ENCODE data around the gene STARD13.

The STARD13 gene

GRCh38 chr13:33184530-33184929 is 101.0 kb downstream of the STARD13 start:
- TF ChIP-seq TCF12 (IDR thresholded peaks at IDR 0.05; ENCODE audit: low read depth) = no peak
- TF ChIP-seq TAF1 (IDR thresholded peaks at IDR 0.05; ENCODE audit: low read depth) = no peak

GRCh38 chr13:33184112-33184490 is 101.5 kb downstream of the STARD13 start:
- TF ChIP-seq EGR1 (IDR thresholded peaks at IDR 0.05) (no peak), CREB1 (IDR thresholded peaks at IDR 0.05; ENCODE audit: low read depth) (no peak), NFIC (IDR thresholded peaks at IDR 0.05) (no peak), CEBPB (IDR thresholded peaks at IDR 0.05) (no peak), YY1 (IDR thresholded peaks at IDR 0.05; ENCODE audit: low read depth) (no peak), RAD21 (IDR thresholded peaks at IDR 0.05; ENCODE audit: low read depth) (no peak), FOXM1 (IDR thresholded peaks at IDR 0.05; ENCODE audit: borderline replicate concordance, low read depth) (no peak), ZBTB7A (IDR thresholded peaks at IDR 0.05; ENCODE audit: low read depth) (no peak)
- TF ChIP-seq, protein P1, sequence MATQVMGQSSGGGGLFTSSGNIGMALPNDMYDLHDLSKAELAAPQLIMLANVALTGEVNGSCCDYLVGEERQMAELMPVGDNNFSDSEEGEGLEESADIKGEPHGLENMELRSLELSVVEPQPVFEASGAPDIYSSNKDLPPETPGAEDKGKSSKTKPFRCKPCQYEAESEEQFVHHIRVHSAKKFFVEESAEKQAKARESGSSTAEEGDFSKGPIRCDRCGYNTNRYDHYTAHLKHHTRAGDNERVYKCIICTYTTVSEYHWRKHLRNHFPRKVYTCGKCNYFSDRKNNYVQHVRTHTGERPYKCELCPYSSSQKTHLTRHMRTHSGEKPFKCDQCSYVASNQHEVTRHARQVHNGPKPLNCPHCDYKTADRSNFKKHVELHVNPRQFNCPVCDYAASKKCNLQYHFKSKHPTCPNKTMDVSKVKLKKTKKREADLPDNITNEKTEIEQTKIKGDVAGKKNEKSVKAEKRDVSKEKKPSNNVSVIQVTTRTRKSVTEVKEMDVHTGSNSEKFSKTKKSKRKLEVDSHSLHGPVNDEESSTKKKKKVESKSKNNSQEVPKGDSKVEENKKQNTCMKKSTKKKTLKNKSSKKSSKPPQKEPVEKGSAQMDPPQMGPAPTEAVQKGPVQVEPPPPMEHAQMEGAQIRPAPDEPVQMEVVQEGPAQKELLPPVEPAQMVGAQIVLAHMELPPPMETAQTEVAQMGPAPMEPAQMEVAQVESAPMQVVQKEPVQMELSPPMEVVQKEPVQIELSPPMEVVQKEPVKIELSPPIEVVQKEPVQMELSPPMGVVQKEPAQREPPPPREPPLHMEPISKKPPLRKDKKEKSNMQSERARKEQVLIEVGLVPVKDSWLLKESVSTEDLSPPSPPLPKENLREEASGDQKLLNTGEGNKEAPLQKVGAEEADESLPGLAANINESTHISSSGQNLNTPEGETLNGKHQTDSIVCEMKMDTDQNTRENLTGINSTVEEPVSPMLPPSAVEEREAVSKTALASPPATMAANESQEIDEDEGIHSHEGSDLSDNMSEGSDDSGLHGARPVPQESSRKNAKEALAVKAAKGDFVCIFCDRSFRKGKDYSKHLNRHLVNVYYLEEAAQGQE (IDR thresholded peaks at IDR 0.05; ENCODE audit: low read depth) = no peak

DNA sequence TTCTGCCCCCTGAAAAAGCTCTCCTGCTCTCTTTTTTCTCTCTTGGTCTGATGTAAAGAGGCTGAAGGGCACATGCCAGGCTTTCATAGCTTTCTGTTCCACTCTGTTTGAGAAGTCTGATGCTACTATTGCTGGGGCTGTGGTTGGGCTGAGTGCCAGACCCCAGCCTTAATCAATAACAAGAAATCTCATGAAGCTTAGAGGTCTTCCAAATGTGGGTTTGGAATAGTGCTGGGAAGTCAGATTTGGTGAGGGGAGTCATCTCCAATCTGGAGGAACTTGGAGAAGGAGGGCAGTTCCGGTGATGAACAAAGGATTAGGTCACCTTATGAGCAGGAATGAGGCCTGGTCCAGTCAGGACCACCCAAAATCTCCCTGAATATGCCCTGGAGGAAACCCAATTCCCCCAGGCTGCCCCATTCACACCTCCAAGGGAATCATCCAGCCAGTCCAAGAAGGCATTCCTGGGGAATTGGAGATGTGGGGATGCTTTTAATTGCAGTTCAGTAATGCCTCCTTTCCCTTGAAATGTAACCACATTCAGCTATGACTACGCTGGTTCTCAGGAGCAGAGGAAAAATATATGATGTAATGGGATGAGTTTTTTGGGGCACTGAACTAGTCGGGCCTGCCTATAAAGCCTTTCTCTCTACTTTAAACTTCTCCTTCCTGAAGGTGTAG is 102.0 kb downstream of the STARD13 start:
- TF ChIP-seq, protein P2, sequence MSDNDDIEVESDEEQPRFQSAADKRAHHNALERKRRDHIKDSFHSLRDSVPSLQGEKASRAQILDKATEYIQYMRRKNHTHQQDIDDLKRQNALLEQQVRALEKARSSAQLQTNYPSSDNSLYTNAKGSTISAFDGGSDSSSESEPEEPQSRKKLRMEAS (IDR thresholded peaks at IDR 0.05) = no peak
- TF ChIP-seq NFIC (IDR thresholded peaks at IDR 0.05) (no peak), ZBTB7A (IDR thresholded peaks at IDR 0.05; ENCODE audit: low read depth) (no peak), TEAD4 (IDR thresholded peaks at IDR 0.05) (no peak), RAD21 (IDR thresholded peaks at IDR 0.05; ENCODE audit: low read depth) (no peak), TAF1 (IDR thresholded peaks at IDR 0.05; ENCODE audit: low read depth) (no peak), CREB1 (IDR thresholded peaks at IDR 0.05; ENCODE audit: low read depth) (no peak), YY1 (IDR thresholded peaks at IDR 0.05; ENCODE audit: low read depth) (no peak)
- TF ChIP-seq, protein P3, sequence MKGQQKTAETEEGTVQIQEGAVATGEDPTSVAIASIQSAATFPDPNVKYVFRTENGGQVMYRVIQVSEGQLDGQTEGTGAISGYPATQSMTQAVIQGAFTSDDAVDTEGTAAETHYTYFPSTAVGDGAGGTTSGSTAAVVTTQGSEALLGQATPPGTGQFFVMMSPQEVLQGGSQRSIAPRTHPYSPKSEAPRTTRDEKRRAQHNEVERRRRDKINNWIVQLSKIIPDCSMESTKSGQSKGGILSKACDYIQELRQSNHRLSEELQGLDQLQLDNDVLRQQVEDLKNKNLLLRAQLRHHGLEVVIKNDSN (IDR thresholded peaks at IDR 0.05) = no peak

DNA sequence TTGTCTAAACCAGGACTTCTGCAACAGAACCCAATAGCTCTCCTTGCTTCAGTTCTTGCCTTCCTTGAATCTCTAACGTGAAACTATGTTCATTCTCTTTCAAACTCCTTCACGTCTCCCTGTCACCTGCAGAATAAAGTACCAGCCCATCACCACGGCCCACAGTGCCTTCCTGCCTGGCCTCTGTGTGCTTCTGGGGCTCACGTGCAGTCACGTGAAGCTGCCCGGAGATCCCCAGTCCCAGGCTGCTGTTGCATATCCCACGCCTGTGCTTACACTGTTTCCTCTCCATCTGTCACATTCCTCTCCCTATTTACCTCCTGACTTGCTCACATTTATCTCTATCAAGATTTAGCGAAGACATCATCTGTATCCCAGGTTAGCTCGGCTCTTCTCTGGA is 102.8 kb downstream of the STARD13 start:
- TF ChIP-seq ZBTB7A (IDR thresholded peaks at IDR 0.05; ENCODE audit: low read depth) = no peak
- TF ChIP-seq YY1 (IDR thresholded peaks at IDR 0.05; ENCODE audit: low read depth) = no peak
- TF ChIP-seq TCF12 (IDR thresholded peaks at IDR 0.05; ENCODE audit: low read depth) = no peak
- no peak for TF ChIP-seq TEAD4 (IDR thresholded peaks at IDR 0.05)
- no peak for TF ChIP-seq RAD21 (IDR thresholded peaks at IDR 0.05; ENCODE audit: low read depth)
- no peak for TF ChIP-seq EP300 (IDR thresholded peaks at IDR 0.05; ENCODE audit: borderline replicate concordance)
- TF ChIP-seq FOXM1 (IDR thresholded peaks at IDR 0.05; ENCODE audit: borderline replicate concordance, low read depth) = no peak
- no peak for TF ChIP-seq CEBPB (IDR thresholded peaks at IDR 0.05)
- TF ChIP-seq, protein P2 (IDR thresholded peaks at IDR 0.05) = no peak
- TF ChIP-seq EGR1 (IDR thresholded peaks at IDR 0.05) = no peak
- TF ChIP-seq, protein P1 (IDR thresholded peaks at IDR 0.05; ENCODE audit: low read depth) = no peak
- no peak for TF ChIP-seq CREB1 (IDR thresholded peaks at IDR 0.05; ENCODE audit: low read depth)
- TF ChIP-seq, protein P3 (IDR thresholded peaks at IDR 0.05) = no peak

GRCh38 chr13:33181264-33181663 is 104.3 kb downstream of the STARD13 start:
- TF ChIP-seq CREB1 (IDR thresholded peaks at IDR 0.05; ENCODE audit: low read depth) (no peak), NFIC (IDR thresholded peaks at IDR 0.05) (no peak), TEAD4 (IDR thresholded peaks at IDR 0.05) (no peak)
- TF ChIP-seq, protein P1 (IDR thresholded peaks at IDR 0.05; ENCODE audit: low read depth) = no peak
- TF ChIP-seq, protein P3 (IDR thresholded peaks at IDR 0.05) = no peak

Data from Ishikawa (cell line).